Measurements from ENCODE around the gene CENPU. TPM values are rescaled to one million over a fixed set of nuclear protein-coding genes. Genes with fewer than 3 reads are reported as not detected.

The CENPU gene
- polyA plus RNA-seq, 1 experiment = 8.0 TPM

GRCh38 chr4:184713887-184714286 lies 20.0 kb downstream of the CENPU start:
- DNase-seq (ENCODE audit: low read depth, low spot score) = no peak
- CTCF ChIA-PET = interaction anchor here (0.6 to 1.6 kb wide), 2 partner anchors 19 to 450 kb away, joined by 4 to 5 read pairs; no protein-coding TSS in a partner anchor
- POLR2A ChIA-PET = interaction anchor here (0.6 kb wide), 1 partner anchor 61 kb away, joined by 3 read pairs; no protein-coding TSS in a partner anchor
- Histone ChIP-seq H3K9me3 (ENCODE audit: control insufficient read depth, insufficient read depth, low read length) (no peaks in the 10 kb centered on the region), H3K27ac (ENCODE audit: low read depth, low read length) (no peak overlapping the region), H3K27me3 (ENCODE audit: control insufficient read depth, insufficient read depth, low read length) (no peaks in the 10 kb centered on the region), H3K4me3 (ENCODE audit: low read depth, low read length) (no peak overlapping the region)
- TF ChIP-seq, protein P1, sequence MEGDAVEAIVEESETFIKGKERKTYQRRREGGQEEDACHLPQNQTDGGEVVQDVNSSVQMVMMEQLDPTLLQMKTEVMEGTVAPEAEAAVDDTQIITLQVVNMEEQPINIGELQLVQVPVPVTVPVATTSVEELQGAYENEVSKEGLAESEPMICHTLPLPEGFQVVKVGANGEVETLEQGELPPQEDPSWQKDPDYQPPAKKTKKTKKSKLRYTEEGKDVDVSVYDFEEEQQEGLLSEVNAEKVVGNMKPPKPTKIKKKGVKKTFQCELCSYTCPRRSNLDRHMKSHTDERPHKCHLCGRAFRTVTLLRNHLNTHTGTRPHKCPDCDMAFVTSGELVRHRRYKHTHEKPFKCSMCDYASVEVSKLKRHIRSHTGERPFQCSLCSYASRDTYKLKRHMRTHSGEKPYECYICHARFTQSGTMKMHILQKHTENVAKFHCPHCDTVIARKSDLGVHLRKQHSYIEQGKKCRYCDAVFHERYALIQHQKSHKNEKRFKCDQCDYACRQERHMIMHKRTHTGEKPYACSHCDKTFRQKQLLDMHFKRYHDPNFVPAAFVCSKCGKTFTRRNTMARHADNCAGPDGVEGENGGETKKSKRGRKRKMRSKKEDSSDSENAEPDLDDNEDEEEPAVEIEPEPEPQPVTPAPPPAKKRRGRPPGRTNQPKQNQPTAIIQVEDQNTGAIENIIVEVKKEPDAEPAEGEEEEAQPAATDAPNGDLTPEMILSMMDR (IDR thresholded peaks at IDR 0.05; ENCODE audit: low read depth, low read length) = no peak

- Histone ChIP-seq H3K4me3 (ENCODE audit: low read depth, low read length) (no peak overlapping the region), H3K27ac (ENCODE audit: low read depth, low read length) (no peak overlapping the region), H3K9me3 (ENCODE audit: control insufficient read depth, insufficient read depth, low read length) (no peaks in the 10 kb centered on the region), H3K27me3 (ENCODE audit: control insufficient read depth, insufficient read depth, low read length) (no peaks in the 10 kb centered on the region)
- TF ChIP-seq, protein P1 (IDR thresholded peaks at IDR 0.05; ENCODE audit: low read depth, low read length) = no peak
- CTCF ChIA-PET = no interaction called here
- DNase-seq (ENCODE audit: low read depth, low spot score) = no peak
- POLR2A ChIA-PET = no interaction called here
Measured at GRCh38 chr4:184712322-184712721, 21.6 kb downstream of the CENPU start.

- POLR2A ChIA-PET = no interaction called here
- Histone ChIP-seq H3K9me3 (ENCODE audit: control insufficient read depth, insufficient read depth, low read length) (no peaks in the 10 kb centered on the region), H3K27me3 (ENCODE audit: control insufficient read depth, insufficient read depth, low read length) (no peaks in the 10 kb centered on the region), H3K4me3 (ENCODE audit: low read depth, low read length) (no peak overlapping the region), H3K27ac (ENCODE audit: low read depth, low read length) (no peak overlapping the region)
- TF ChIP-seq, protein P1 (IDR thresholded peaks at IDR 0.05; ENCODE audit: low read depth, low read length) = no peak
- CTCF ChIA-PET = interaction anchor here (0.5 kb wide), 1 partner anchor 143 kb away, joined by 3 read pairs; no protein-coding TSS in a partner anchor
- DNase-seq (ENCODE audit: low read depth, low spot score) = no peak
Measured at GRCh38 chr4:184706453-184706852, 27.4 kb downstream of the CENPU start.

GRCh38 chr4:184705692-184706091 lies 28.2 kb downstream of the CENPU start:
- DNase-seq (ENCODE audit: low read depth, low spot score) = no peak
- TF ChIP-seq, protein P1 (IDR thresholded peaks at IDR 0.05; ENCODE audit: low read depth, low read length) = no peak
- H3K4me3 ChIP-seq (ENCODE audit: low read depth, low read length) = no peak overlapping the region
- H3K9me3 ChIP-seq (ENCODE audit: control insufficient read depth, insufficient read depth, low read length) = no peaks in the 10 kb centered on the region
- POLR2A ChIA-PET = no interaction called here
- CTCF ChIA-PET = no interaction called here
- H3K27me3 ChIP-seq (ENCODE audit: control insufficient read depth, insufficient read depth, low read length) = no peaks in the 10 kb centered on the region
- no peak overlapping the region for H3K27ac ChIP-seq (ENCODE audit: low read depth, low read length)

GRCh38 chr4:184702114-184702513 lies 31.8 kb downstream of the CENPU start:
- TF ChIP-seq, protein P1 (IDR thresholded peaks at IDR 0.05; ENCODE audit: low read depth, low read length) = no peak
- no peaks in the 10 kb centered on the region for H3K9me3 ChIP-seq (ENCODE audit: control insufficient read depth, insufficient read depth, low read length)
- H3K27ac ChIP-seq (ENCODE audit: low read depth, low read length) = no peak overlapping the region
- no peak for DNase-seq (ENCODE audit: low read depth, low spot score)
- POLR2A ChIA-PET = no interaction called here
- H3K4me3 ChIP-seq (ENCODE audit: low read depth, low read length) = no peak overlapping the region
- H3K27me3 ChIP-seq (ENCODE audit: control insufficient read depth, insufficient read depth, low read length) = no peaks in the 10 kb centered on the region
- CTCF ChIA-PET = no interaction called here

Data from AG04450 (cell line).